OCI-LY7 (cell line): ENCODE data around the gene HASPIN. TPM values are rescaled to one million over a fixed set of nuclear protein-coding genes. Genes with fewer than 3 reads are reported as not detected.

ENCODE experiments used
- BruUV-seq: library from RNA; stranded (reverse); fragments of 400-500 nt; replicated peaks from 2 replicates; lab custom pipeline; 2021; lab: Mats Ljungman, UMichigan
- CTCF ChIA-PET: fragments of 300-600 bp; sonication (Branson Sonifier 250); formaldehyde crosslinking; loops from one replicate; lab custom pipeline; 2022; ENCODE audit warnings: antibody characterized with exemption; ENCODE audit not compliant: unreplicated experiment; lab: Charles Lee
- POLR2A ChIA-PET: fragments of 300-600 bp; sonication (Branson Sonifier 250); formaldehyde crosslinking; loops from one replicate; lab custom pipeline; 2022; ENCODE audit warnings: antibody characterized with exemption; lab: Charles Lee
- DNase-seq: peaks from one replicate; pipeline ENCODE4 v3.0.0-alpha.2; 2015; ENCODE audit warnings: low spot score
- H2AFZ ChIP-seq: fragments of 200-600 bp; sonication (generic), shearing (Covaris generic); 2 replicates; pipeline ENCODE4 v1.6.1; 2014; ENCODE audit warnings: mild to moderate bottlenecking, antibody characterized with exemption, low read length, moderate library complexity
- H3K27ac ChIP-seq: fragments of 200-600 bp; sonication (generic); 2 replicates; pipeline ENCODE4 v1.5.1; 2014; ENCODE audit warnings: mixed run types, low read depth, mild to moderate bottlenecking, moderate library complexity, low read length, inconsistent platforms; ENCODE audit not compliant: poor library complexity, severe bottlenecking
- H3K36me3 ChIP-seq: fragments of 200-600 bp; sonication (generic); 2 replicates; pipeline ENCODE4 v1.6.1; 2014; ENCODE audit warnings: mild to moderate bottlenecking, antibody characterized with exemption, low read length, moderate library complexity, mixed read lengths; ENCODE audit not compliant: insufficient read depth
- H3K4me1 ChIP-seq: fragments of 200-600 bp; sonication (generic); 2 replicates; pipeline ENCODE4 v1.5.1; 2014; ENCODE audit warnings: mild to moderate bottlenecking, low read length; ENCODE audit not compliant: insufficient read depth, poor library complexity, severe bottlenecking
- H3K4me2 ChIP-seq: fragments of 200-600 bp; sonication (generic); 2 replicates; pipeline ENCODE4 v1.6.1; 2014; ENCODE audit warnings: mild to moderate bottlenecking, low read length
- H3K4me3 ChIP-seq: fragments of 200-600 bp; sonication (generic); 2 replicates; pipeline ENCODE4 v1.5.1; 2014; ENCODE audit warnings: mild to moderate bottlenecking, low read depth, low read length; ENCODE audit not compliant: poor library complexity, severe bottlenecking
- H3K79me2 ChIP-seq: fragments of 200-600 bp; sonication (generic); 2 replicates; pipeline ENCODE4 v1.6.1; 2016; ENCODE audit warnings: low read depth, mild to moderate bottlenecking, low read length, moderate library complexity, mixed read lengths; ENCODE audit not compliant: insufficient read depth
- H3K9me2 ChIP-seq: fragments of 200-600 bp; sonication (generic); 2 replicates; pipeline ENCODE4 v1.6.1; 2016; ENCODE audit warnings: mild to moderate bottlenecking, low read length, mixed read lengths; ENCODE audit not compliant: insufficient read depth
- H3K9me3 ChIP-seq: fragments of 200-600 bp; sonication (generic); 2 replicates; pipeline ENCODE4 v1.6.1; 2014; ENCODE audit warnings: mild to moderate bottlenecking, mixed run types, low read length, mixed read lengths
- H4K20me1 ChIP-seq: fragments of 200-600 bp; sonication (generic); 2 replicates; pipeline ENCODE4 v1.6.1; 2014; ENCODE audit warnings: mild to moderate bottlenecking, antibody characterized with exemption, low read length, moderate library complexity, mixed read lengths; ENCODE audit not compliant: insufficient read depth
- CTCF ChIP-seq: fragments of 200-600 bp; sonication (generic); conservative IDR thresholded peaks from 2 replicates; pipeline ENCODE4 v1.5.1; 2014; ENCODE audit warnings: mild to moderate bottlenecking, antibody characterized with exemption, low read length, moderate library complexity, mixed read lengths
- EZH2phosphoT487 ChIP-seq: fragments of 200-600 bp; sonication (generic); IDR thresholded peaks from 2 replicates; pipeline ENCODE4 v1.6.1; 2018; ENCODE audit warnings: low read depth, borderline replicate concordance, mild to moderate bottlenecking, mixed run types, antibody characterized with exemption, low read length, moderate library complexity, mixed read lengths
- intact Hi-C: fragments of 100-400 bp; cut with micrococcal nuclease; formaldehyde crosslinking; loops from one replicate; pipeline ENCODE4 v1.10.0; 2022; ENCODE audit not compliant: unreplicated experiment
- total RNA-seq, 2 experiments: library from RNA; depleted of rRNA in 1 of 2; stranded (reverse); fragments of >200 nt in 1 of 2; shearing (Covaris generic) in 1 of 2; gene quantifications; 2 replicates each; pipeline ENCODE4 v1.2.3, GENCODE V29; 2014 to 2022

HASPIN gene
- total RNA-seq, 2 experiments from 2014 or later: 66.2 to 88.6 TPM

DNA sequence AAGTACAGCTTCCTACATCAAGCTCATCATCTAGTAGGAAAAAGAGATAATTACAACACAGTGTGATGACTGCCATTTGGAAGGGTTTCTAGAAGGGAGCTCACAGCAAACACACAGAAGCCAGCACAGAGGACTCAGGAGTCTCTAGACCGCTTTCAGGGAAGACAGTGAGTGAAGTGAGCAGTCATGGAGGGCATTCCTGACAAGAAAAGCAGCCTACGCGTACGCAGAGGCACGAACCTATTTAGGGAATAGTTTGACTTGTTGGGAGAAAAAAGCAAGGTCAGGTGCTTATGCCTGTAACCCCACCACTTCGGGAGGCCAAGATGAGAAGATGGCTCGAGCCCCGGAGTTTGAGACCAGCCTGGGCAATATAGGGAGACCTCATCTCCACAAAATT, 8.4 kb upstream of the HASPIN start:
- no TSS peak for BruUV-seq
- H4K20me1 ChIP-seq: no peaks in the 10 kb centered on the region
- H3K79me2 ChIP-seq: peaks cover 28% of the 10 kb centered on the region
- H3K4me1 ChIP-seq: peaks cover 72% of the 10 kb centered on the region
- H3K9me2 ChIP-seq: no peaks in the 10 kb centered on the region
- intact Hi-C loops: no loop called here
- no peaks in the 10 kb centered on the region for H3K9me3 ChIP-seq
- no peak for DNase-seq
- no peak overlapping the region for H2AFZ ChIP-seq
- peak overlapping the region; percentile 7 for H3K27ac ChIP-seq
- ChIA-PET POLR2A (interaction anchor here (0.6 kb wide), 1 partner anchor 13 kb away, joined by 5 read pairs; no protein-coding TSS in a partner anchor), CTCF (no interaction called here)
- 0 out of 2 replicates have a peak overlapping the region, but pooled peaks have one; percentile 6 for H3K4me2 ChIP-seq
- peaks cover 81% of the 10 kb centered on the region for H3K36me3 ChIP-seq
- TF ChIP-seq EZH2phosphoT487: no peak
- no peak for TF ChIP-seq CTCF
- H3K4me3 ChIP-seq: no peak overlapping the region

DNA sequence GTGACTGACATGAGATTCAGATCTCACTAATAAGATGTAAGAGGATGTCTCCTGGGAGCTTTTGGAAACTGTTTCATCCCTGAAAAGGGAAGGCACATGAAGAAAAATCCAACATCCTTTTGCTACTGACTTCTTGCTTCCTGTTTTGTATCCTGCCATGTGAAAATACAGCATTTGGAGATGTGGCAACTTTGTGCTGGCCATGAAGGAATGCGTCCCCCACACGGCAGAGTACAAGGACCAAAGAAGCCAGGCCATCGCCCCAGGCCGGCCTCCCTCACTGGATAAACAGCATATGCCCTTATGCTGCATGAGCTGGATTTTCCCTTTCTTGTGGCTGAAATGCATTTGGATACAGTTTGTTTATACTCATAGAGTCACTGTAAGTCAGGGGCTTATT, 5.5 kb upstream of the HASPIN start:
- Histone ChIP-seq H4K20me1 (no peaks in the 10 kb centered on the region), H3K4me3 (no peak overlapping the region), H3K4me2 (no peak overlapping the region), H3K27ac (peak overlapping the region; percentile 5), H3K9me2 (no peaks in the 10 kb centered on the region), H3K79me2 (peaks cover 48% of the 10 kb centered on the region), H2AFZ (no peak overlapping the region), H3K36me3 (peaks cover 71% of the 10 kb centered on the region), H3K4me1 (peaks cover 62% of the 10 kb centered on the region), H3K9me3 (no peaks in the 10 kb centered on the region)
- no peak for DNase-seq
- intact Hi-C loops: no loop called here
- no peak for TF ChIP-seq EZH2phosphoT487
- no peak for TF ChIP-seq CTCF
- no TSS peak for BruUV-seq
- ChIA-PET CTCF (no interaction called here), POLR2A (no interaction called here)

DNA sequence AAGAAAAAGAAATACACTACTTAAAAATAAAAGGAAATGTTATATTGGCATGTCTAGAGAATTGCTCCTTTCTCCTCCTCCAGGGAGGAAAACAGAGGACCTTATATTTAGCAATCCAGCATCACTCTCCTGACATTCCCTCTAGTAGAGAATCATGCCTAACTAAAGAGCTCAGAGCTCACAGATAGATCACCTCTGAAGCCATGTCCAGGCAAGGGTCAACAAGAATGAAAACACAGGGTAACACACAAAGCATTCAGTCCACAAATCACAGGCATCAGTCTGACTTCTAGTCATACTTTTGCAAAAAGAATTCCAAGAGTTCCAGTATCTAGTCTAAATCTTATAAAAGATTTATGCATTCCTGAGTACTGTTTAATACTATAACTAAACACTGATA, 4.4 kb upstream of the HASPIN start:
- H2AFZ ChIP-seq: no peak overlapping the region
- ChIA-PET POLR2A (interaction anchor here (0.7 kb wide), 1 partner anchor 57 kb away, joined by 4 read pairs; no protein-coding TSS in a partner anchor), CTCF (no interaction called here)
- TF ChIP-seq EZH2phosphoT487 (no peak), CTCF (no peak)
- intact Hi-C loops: no loop called here
- no peaks in the 10 kb centered on the region for H4K20me1 ChIP-seq
- DNase-seq: no peak
- peaks cover 63% of the 10 kb centered on the region for H3K36me3 ChIP-seq
- peak overlapping the region; percentile 73 for H3K4me2 ChIP-seq
- no peak overlapping the region for H3K4me3 ChIP-seq
- H3K27ac ChIP-seq: peak overlapping the region; percentile 77
- H3K9me2 ChIP-seq: no peaks in the 10 kb centered on the region
- H3K79me2 ChIP-seq: peaks cover 57% of the 10 kb centered on the region
- no TSS peak for BruUV-seq
- H3K4me1 ChIP-seq: peaks cover 55% of the 10 kb centered on the region
- H3K9me3 ChIP-seq: no peaks in the 10 kb centered on the region
